Right atrium auricular region (tissue), 2 donors: ENCODE results near the gene MLLT10. TPM values are rescaled to one million over a fixed set of nuclear protein-coding genes. Genes with fewer than 3 reads are reported as not detected.
"Not testable (repeated sequence)": the region's sequence is repeated elsewhere in the genome, so short reads cannot be mapped to it uniquely, and the experiment has no call there.

Experiments
- DNase-seq: peaks from one replicate; pipeline ENCODE4 v3.0.0-alpha.2; 2019; ENCODE audit warnings: low spot score
- H3K27ac ChIP-seq, 2 donors: fragments of 200-600 bp; sonication (generic); 1 replicate in 1 of 2; 2 replicates in 1 of 2; pipeline ENCODE4 v1.5.1; 2016 to 2019
- H3K27me3 ChIP-seq, 2 donors: fragments of 200-600 bp; sonication (generic); one replicate each; pipeline versions ENCODE4 v1.5.1 to v1.6.0; 2017 to 2019
- H3K36me3 ChIP-seq: fragments of 200-600 bp; sonication (generic); one replicate; pipeline ENCODE4 v1.5.1; 2016
- H3K4me1 ChIP-seq, 2 donors: fragments of 200-600 bp; sonication (generic); one replicate each; pipeline versions ENCODE4 v1.5.1 to v1.6.0; 2017 to 2019
- H3K4me3 ChIP-seq, 2 donors: fragments of 200-600 bp; sonication (generic); 1 replicate in 1 of 2; 2 replicates in 1 of 2; pipeline ENCODE4 v1.5.1; 2017 to 2019; ENCODE audit warnings: mild to moderate bottlenecking in 1 of 2, moderate library complexity in 1 of 2
- H3K9me3 ChIP-seq, 2 donors: fragments of 200-600 bp; sonication (generic); one replicate each; pipeline ENCODE4 v1.5.1; 2019
- total RNA-seq, 2 donors: library from RNA; depleted of rRNA; stranded (reverse); fragments of >200 nt; gene quantifications; one replicate each; pipeline ENCODE4 v1.1.0, GENCODE V29; 2016
- TF ChIP-seq, protein P1 (sequence below), 2 donors: fragments of 200-600 bp; sonication (generic); IDR thresholded peaks; one replicate each; pipeline ENCODE4 v1.5.1; 2019; ENCODE audit warnings: antibody characterized with exemption in 2 of 2

The MLLT10 gene
- total RNA-seq, 2 donors from 2014 or later, result 18.8 to 27.2 TPM

DNA sequence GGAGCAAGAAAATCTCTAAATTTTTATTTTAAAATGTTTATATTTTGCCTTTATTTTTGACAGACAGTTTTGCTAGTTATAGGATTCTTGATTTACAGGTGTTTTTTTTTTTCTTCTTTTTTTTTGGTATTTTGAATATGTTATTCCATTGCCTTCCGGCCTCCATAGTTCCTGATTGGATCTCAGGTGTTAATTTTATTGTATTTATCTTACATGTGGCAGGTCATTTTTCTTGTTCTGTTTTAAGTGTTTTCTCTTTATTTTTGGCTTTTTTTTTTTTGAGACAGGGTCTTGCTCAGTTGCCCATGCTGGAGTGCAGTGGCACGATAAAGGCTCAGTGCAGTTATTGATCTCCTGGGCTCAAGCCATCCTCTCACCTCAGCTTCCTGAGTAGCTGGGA is 73.9 kb downstream of the MLLT10 start:
- H3K36me3 ChIP-seq, result no peaks in the 10 kb centered on the region
- no peak for DNase-seq
- H3K9me3 ChIP-seq, result no peaks in the 10 kb centered on the region
- H3K4me1 ChIP-seq, result peaks cover 0 to 3% of the 10 kb centered on the region in 2 donors
- no peak overlapping the region for H3K27ac ChIP-seq
- TF ChIP-seq, protein P1, sequence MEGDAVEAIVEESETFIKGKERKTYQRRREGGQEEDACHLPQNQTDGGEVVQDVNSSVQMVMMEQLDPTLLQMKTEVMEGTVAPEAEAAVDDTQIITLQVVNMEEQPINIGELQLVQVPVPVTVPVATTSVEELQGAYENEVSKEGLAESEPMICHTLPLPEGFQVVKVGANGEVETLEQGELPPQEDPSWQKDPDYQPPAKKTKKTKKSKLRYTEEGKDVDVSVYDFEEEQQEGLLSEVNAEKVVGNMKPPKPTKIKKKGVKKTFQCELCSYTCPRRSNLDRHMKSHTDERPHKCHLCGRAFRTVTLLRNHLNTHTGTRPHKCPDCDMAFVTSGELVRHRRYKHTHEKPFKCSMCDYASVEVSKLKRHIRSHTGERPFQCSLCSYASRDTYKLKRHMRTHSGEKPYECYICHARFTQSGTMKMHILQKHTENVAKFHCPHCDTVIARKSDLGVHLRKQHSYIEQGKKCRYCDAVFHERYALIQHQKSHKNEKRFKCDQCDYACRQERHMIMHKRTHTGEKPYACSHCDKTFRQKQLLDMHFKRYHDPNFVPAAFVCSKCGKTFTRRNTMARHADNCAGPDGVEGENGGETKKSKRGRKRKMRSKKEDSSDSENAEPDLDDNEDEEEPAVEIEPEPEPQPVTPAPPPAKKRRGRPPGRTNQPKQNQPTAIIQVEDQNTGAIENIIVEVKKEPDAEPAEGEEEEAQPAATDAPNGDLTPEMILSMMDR (IDR thresholded peaks at IDR 0.05), result no peak
- H3K4me3 ChIP-seq, result no peak overlapping the region
- no peaks in the 10 kb centered on the region for H3K27me3 ChIP-seq

DNA sequence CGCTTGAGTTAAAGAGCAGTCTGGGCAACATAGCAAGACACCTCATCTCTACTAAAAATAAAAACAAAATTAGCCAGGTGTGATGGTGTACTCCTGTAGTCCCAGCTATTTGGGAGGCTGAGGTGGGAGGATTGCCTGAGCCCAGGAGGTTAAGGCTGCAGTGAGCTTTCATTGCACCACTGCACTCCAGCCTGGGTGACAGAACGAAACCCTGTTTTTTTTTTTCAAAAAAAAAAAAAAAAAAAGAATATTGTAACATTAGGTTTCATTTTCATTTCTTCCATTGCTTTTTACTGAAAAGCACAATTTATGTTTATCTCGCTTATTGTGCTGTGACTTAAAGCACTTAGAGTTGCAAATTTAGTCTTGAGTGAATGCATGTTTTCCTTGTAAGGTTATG is 80.0 kb downstream of the MLLT10 start:
- no peaks in the 10 kb centered on the region for H3K27me3 ChIP-seq
- peaks cover 0 to 3% of the 10 kb centered on the region in 2 donors for H3K4me1 ChIP-seq
- TF ChIP-seq, protein P1 (IDR thresholded peaks at IDR 0.05), result no peak
- no peak overlapping the region for H3K4me3 ChIP-seq
- DNase-seq, result no peak
- H3K27ac ChIP-seq, result no peak overlapping the region
- H3K9me3 ChIP-seq, result no peaks in the 10 kb centered on the region
- no peaks in the 10 kb centered on the region for H3K36me3 ChIP-seq

DNA sequence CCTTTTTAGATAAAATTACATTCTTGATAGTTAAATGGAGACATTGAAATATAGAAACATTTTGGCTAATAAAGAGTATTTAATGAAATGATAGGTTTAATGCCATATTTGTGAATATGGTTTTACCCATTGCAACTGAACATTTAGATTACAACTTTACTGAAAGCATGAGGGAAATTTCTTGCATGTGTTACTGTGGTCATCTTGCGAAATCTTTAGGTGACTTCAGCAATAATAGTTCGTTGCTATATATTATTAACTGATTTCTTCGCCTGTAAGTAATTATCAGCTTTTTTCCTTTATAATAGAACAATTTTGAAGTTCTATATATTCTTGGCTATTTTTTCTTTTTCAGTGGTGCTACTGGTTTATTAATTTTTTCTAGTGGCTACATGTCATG is 83.2 kb downstream of the MLLT10 start:
- H3K4me1 ChIP-seq, result no peaks in the 10 kb centered on the region
- TF ChIP-seq, protein P1 (IDR thresholded peaks at IDR 0.05), result no peak
- H3K36me3 ChIP-seq, result peaks cover 8% of the 10 kb centered on the region

DNA sequence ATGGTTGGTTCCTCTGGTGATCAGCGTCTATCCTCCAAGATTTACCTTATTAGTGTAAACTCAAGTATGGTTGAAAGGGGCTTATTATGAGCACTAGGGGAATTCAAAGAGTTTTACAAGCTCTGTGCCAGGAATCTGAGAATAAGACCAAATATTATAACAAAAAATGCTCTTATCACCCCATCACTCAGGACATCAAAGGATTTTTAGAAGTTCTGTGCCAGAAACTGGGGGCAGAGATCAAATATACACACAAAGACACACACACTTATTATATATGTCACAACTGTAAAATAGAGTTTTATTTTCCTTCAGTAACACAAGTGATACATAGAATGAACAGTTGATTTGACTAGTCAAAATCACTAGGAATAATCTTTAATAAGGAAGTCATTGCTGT is 89.3 kb downstream of the MLLT10 start:
- no peak for DNase-seq
- no peaks in the 10 kb centered on the region for H3K27me3 ChIP-seq
- peaks cover 8% of the 10 kb centered on the region for H3K36me3 ChIP-seq
- TF ChIP-seq, protein P1 (IDR thresholded peaks at IDR 0.05), result no peak
- H3K9me3 ChIP-seq, result no peaks in the 10 kb centered on the region
- no peak overlapping the region for H3K4me3 ChIP-seq
- no peak overlapping the region for H3K27ac ChIP-seq
- H3K4me1 ChIP-seq, result peaks cover 0 to 8% of the 10 kb centered on the region in 2 donors

More for the DNA sequence above, 83.2 kb downstream of the MLLT10 start:
- Histone ChIP-seq H3K27me3 (no peaks in the 10 kb centered on the region), H3K4me3 (no peak overlapping the region), H3K27ac (no peak overlapping the region), H3K9me3 (no peaks in the 10 kb centered on the region)
- no peak for DNase-seq

DNA sequence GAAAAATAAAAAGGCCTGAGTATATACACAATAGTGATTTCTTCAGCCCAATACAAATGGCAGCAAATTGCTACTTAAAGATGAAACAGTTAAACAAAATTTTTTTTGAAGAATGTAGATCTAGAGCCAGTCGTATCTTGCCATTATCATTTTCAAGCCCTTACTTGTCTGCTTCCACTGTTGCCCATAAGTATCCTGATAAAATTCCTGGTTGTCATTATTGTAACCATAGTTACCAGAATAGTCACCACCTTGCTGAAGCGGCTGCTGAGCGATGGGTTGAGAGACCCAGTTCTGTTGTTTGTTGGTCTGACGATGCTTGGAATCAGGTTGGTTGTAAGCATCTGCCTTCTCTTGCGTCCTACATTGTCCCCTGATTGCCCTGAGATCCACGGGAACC is 90.4 kb downstream of the MLLT10 start:
- H3K4me1 ChIP-seq, H3K27ac ChIP-seq, DNase-seq, H3K9me3 ChIP-seq, H3K4me3 ChIP-seq, H3K36me3 ChIP-seq, H3K27me3 ChIP-seq: not testable (repeated sequence)

DNA sequence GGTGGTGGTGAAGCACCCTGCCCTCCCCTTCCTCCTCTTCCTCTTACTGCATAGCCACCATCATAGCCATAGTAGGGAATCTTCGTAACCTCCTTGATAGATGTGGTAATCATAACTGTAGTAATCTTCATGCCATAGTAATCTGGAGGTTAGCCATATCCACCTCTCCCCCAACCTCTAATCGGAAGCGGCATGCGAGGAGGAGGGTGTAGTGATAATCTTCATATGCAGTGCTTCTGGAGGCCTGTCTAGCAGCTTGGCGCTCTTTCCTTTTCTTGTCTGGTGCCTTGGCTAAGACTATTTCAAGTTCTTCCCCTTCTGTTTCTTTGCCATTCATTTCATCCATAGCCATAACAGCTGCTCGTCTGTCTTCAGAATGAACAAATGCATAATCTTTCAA is 90.9 kb downstream of the MLLT10 start:
- no peak for DNase-seq
- Histone ChIP-seq H3K36me3 (peaks cover 8% of the 10 kb centered on the region), H3K27ac (no peak overlapping the region), H3K9me3 (no peaks in the 10 kb centered on the region), H3K27me3 (no peaks in the 10 kb centered on the region), H3K4me3 (no peak overlapping the region), H3K4me1 (peaks cover 0 to 8% of the 10 kb centered on the region in 2 donors)
- TF ChIP-seq, protein P1 (IDR thresholded peaks at IDR 0.05), result no peak
